ENCODE data around the gene COLGALT1. TPM values are rescaled to one million over a fixed set of nuclear protein-coding genes. Genes with fewer than 3 reads are reported as not detected.
"Not testable (repeated sequence)": the region's sequence is repeated elsewhere in the genome, so short reads cannot be mapped to it uniquely, and the experiment has no call there.

COLGALT1 gene
- total RNA-seq, 1 donor from 2014 or later: 74.2 TPM

- FAIRE-seq (no peak), DNase-seq (ENCODE audit: low read depth) (no peak)
- H3K27me3 ChIP-seq (ENCODE audit: control insufficient read depth, insufficient read depth, low read length): no peaks in the 10 kb centered on the region
- TF ChIP-seq CTCF (IDR thresholded peaks at IDR 0.05; ENCODE audit: insufficient read depth, low read length, severe bottlenecking): no peak
- no peak overlapping the region for H3K4me3 ChIP-seq (ENCODE audit: low read depth, low read length)
- peaks cover 18% of the 10 kb centered on the region for H3K36me3 ChIP-seq (ENCODE audit: control insufficient read depth, insufficient read depth, low read length)
These were observed 10.2 kb downstream of the COLGALT1 start for GRCh38 chr19:17565611-17566010.

- Histone ChIP-seq H3K4me3 (ENCODE audit: low read depth, low read length) (no peak overlapping the region), H3K36me3 (ENCODE audit: control insufficient read depth, insufficient read depth, low read length) (peaks cover 26% of the 10 kb centered on the region), H3K27me3 (ENCODE audit: control insufficient read depth, insufficient read depth, low read length) (no peaks in the 10 kb centered on the region)
- DNase-seq (ENCODE audit: low read depth) (no peak), FAIRE-seq (no peak)
- TF ChIP-seq CTCF (IDR thresholded peaks at IDR 0.05; ENCODE audit: insufficient read depth, low read length, severe bottlenecking): no peak
These were observed 12.5 kb downstream of the COLGALT1 start for GRCh38 chr19:17567940-17568339.

DNA sequence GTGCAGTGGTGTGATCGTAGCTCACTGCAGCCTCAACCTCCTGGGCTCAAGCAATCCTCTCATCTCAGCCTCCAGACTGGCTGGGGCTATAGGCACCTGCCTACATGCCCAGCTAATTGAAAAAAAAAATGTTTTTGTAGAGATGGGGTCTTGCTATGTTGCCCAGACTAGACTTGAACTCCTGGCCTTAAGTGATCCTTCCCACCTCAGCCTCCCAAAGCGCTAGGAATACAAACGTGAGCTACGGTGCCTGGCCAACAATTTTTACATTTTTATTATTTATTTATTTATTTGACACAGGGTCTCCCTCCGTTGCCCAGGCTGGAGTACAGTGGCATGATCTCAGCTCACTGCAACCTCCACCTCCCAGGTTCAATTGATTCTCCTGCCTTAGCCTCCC, 14.8 kb downstream of the COLGALT1 start:
- not testable (repeated sequence) for FAIRE-seq; H3K4me3 ChIP-seq (ENCODE audit: low read depth, low read length); DNase-seq (ENCODE audit: low read depth); H3K27me3 ChIP-seq (ENCODE audit: control insufficient read depth, insufficient read depth, low read length)
- H3K36me3 ChIP-seq (ENCODE audit: control insufficient read depth, insufficient read depth, low read length): peaks cover 26% of the 10 kb centered on the region

- TF ChIP-seq CTCF (IDR thresholded peaks at IDR 0.05; ENCODE audit: insufficient read depth, low read length, severe bottlenecking): no peak
- Histone ChIP-seq H3K36me3 (ENCODE audit: control insufficient read depth, insufficient read depth, low read length) (peaks cover 24% of the 10 kb centered on the region), H3K27me3 (ENCODE audit: control insufficient read depth, insufficient read depth, low read length) (no peaks in the 10 kb centered on the region), H3K4me3 (ENCODE audit: low read depth, low read length) (no peak overlapping the region)
- DNase-seq (ENCODE audit: low read depth): no peak
- no peak for FAIRE-seq
These were observed 15.3 kb downstream of the COLGALT1 start for GRCh38 chr19:17570791-17571190.

DNA sequence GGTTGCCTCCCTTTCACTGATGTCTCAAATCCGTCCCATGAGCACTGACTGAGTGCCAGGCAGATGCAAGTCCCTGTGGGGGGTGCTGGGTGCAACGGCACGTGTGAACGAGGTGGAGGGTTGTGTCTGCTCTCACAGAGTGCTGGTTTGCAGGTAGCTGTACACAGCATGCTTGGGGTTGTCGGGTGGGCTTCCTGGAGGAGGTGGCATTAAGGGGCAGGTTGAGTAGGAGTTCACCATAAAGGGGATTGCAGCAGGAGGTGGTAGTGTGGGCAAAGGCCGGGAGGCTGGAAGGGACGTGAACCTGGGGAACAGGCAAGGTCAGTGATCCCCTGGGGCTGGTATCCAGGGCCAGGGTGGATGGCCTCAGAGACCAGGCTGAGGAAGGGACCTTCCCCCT, 17.2 kb downstream of the COLGALT1 start:
- no peak for FAIRE-seq
- no peaks in the 10 kb centered on the region for H3K27me3 ChIP-seq (ENCODE audit: control insufficient read depth, insufficient read depth, low read length)
- no peak for DNase-seq (ENCODE audit: low read depth)
- no peak for TF ChIP-seq CTCF (IDR thresholded peaks at IDR 0.05; ENCODE audit: insufficient read depth, low read length, severe bottlenecking)
- H3K4me3 ChIP-seq (ENCODE audit: low read depth, low read length): no peak overlapping the region
- H3K36me3 ChIP-seq (ENCODE audit: control insufficient read depth, insufficient read depth, low read length): peaks cover 27% of the 10 kb centered on the region

GRCh38 chr19:17575871-17576757, 20.7 kb downstream of the COLGALT1 start:
- DNase-seq (ENCODE audit: low read depth) (no peak), FAIRE-seq (no peak)
- Histone ChIP-seq H3K36me3 (ENCODE audit: control insufficient read depth, insufficient read depth, low read length) (peaks cover 39% of the 10 kb centered on the region), H3K4me3 (ENCODE audit: low read depth, low read length) (no peak overlapping the region), H3K27me3 (ENCODE audit: control insufficient read depth, insufficient read depth, low read length) (no peaks in the 10 kb centered on the region)
- no peak for TF ChIP-seq CTCF (IDR thresholded peaks at IDR 0.05; ENCODE audit: insufficient read depth, low read length, severe bottlenecking)
